Measurements from ENCODE around the gene TSPO2. TPM values are rescaled to one million over a fixed set of nuclear protein-coding genes. Genes with fewer than 3 reads are reported as not detected.
A peak's percentile ranks its signal among the peaks of the same experiment; 100 is the strongest.

TSPO2 gene
- total RNA-seq, 1 donor from 2014 or later, result not detected

DNA sequence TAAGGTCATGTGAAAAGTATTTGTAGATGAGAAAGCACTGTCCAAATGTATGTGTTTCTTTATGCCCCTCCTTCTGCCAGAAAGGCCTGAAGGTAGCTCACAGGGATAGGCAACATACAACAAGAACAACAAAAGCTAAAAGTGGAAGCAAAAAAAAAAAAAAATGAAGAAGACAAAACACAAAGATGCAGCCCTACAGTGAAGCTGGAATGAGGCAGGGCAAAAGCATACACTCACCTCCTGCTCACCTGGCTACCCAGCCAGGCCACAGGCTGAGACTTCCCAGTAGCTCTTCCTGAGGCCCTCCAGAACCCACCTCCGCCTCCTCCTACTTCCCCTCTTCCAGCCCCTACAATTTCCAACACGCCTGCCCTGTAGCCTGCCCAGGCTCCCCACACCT lies 5.7 kb upstream of the TSPO2 start:
- no peak overlapping the region for H3K4me2 ChIP-seq (ENCODE audit: low read length)
- FAIRE-seq (no peak), DNase-seq (ENCODE audit: low read depth) (no peak)
- no peak overlapping the region for H3K27ac ChIP-seq (ENCODE audit: low read depth, low read length)
- H3K27me3 ChIP-seq (ENCODE audit: insufficient read depth, low read length), result peaks cover 5% of the 10 kb centered on the region
- H3K36me3 ChIP-seq (ENCODE audit: insufficient read depth, low read length), result no peaks in the 10 kb centered on the region
- H3K9me3 Mint-ChIP-seq (ENCODE audit: unreplicated experiment), result no peaks in the 10 kb centered on the region
- H2AFZ ChIP-seq (ENCODE audit: low read depth, low read length), result no peak overlapping the region
- H3K27me3 Mint-ChIP-seq (ENCODE audit: low read depth, unreplicated experiment), result peaks cover 15% of the 10 kb centered on the region
- H3K4me3 Mint-ChIP-seq (ENCODE audit: unreplicated experiment), result no peak overlapping the region
- TF ChIP-seq EZH2 (IDR thresholded peaks at IDR 0.05; ENCODE audit: insufficient read depth, low read length), result no peak
- TF ChIP-seq, protein P1, sequence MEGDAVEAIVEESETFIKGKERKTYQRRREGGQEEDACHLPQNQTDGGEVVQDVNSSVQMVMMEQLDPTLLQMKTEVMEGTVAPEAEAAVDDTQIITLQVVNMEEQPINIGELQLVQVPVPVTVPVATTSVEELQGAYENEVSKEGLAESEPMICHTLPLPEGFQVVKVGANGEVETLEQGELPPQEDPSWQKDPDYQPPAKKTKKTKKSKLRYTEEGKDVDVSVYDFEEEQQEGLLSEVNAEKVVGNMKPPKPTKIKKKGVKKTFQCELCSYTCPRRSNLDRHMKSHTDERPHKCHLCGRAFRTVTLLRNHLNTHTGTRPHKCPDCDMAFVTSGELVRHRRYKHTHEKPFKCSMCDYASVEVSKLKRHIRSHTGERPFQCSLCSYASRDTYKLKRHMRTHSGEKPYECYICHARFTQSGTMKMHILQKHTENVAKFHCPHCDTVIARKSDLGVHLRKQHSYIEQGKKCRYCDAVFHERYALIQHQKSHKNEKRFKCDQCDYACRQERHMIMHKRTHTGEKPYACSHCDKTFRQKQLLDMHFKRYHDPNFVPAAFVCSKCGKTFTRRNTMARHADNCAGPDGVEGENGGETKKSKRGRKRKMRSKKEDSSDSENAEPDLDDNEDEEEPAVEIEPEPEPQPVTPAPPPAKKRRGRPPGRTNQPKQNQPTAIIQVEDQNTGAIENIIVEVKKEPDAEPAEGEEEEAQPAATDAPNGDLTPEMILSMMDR (IDR thresholded peaks at IDR 0.05; ENCODE audit: insufficient read depth, low read depth, low read length), result no peak
- H3K27ac Mint-ChIP-seq (ENCODE audit: unreplicated experiment), result no peak overlapping the region
- H3K4me3 ChIP-seq (ENCODE audit: insufficient read depth, low read depth, low read length), result no peak overlapping the region
- H3K4me1 Mint-ChIP-seq (ENCODE audit: low read depth, unreplicated experiment), result peaks cover 19% of the 10 kb centered on the region
- no peaks in the 10 kb centered on the region for H3K79me2 ChIP-seq (ENCODE audit: insufficient read depth, low read length)
- no peaks in the 10 kb centered on the region for H3K36me3 Mint-ChIP-seq (ENCODE audit: low read depth, unreplicated experiment)
- peaks cover 9% of the 10 kb centered on the region for H3K4me1 ChIP-seq (ENCODE audit: insufficient read depth, low read length)
- H4K20me1 ChIP-seq (ENCODE audit: insufficient read depth, low read length), result no peaks in the 10 kb centered on the region
- no peaks in the 10 kb centered on the region for H3K9me3 ChIP-seq (ENCODE audit: insufficient read depth, low read depth, low read length)
- H3K9ac ChIP-seq (ENCODE audit: low read length), result no peak overlapping the region

DNA sequence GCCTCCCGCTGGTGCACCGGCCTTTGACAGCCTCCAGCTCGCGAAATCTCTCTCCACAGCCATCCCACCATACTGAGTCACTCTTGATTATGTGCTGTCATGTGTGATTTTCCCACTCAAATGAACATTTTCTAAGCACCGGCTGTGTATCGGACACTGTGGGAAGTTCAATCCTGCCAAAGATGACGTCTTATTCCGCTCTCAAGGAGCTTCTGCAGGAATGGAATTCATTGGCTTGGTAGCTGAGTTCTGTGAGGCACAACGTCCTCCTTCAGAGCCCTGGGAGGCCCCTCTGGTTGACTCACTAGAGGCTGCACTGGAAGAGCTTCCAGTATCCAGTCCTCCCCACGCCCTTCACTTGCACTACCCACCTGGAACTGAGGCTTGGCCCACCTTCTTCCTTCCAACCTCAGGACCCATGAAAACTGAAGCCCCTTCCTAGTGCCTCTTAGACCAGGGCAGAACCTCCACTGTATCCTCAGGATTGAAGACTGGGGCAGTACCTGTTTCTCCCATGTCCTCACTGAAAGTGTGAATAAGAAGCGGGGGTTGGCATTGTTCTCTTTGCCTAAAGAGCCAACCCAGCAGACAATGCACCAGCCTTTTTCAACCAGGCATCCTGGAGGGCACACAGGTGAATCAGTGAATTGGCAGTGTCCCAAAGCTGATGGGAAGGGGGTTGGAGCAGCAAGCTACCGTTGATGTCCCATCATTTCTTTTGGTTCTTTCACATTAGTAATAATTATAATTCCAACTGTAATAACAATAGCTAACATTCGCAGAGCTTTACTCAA lies 5.0 kb upstream of the TSPO2 start:
- Histone ChIP-seq H3K9ac (ENCODE audit: low read length) (no peak overlapping the region), H3K9me3 (ENCODE audit: insufficient read depth, low read depth, low read length) (no peaks in the 10 kb centered on the region), H3K36me3 (ENCODE audit: insufficient read depth, low read length) (no peaks in the 10 kb centered on the region), H3K4me3 (ENCODE audit: insufficient read depth, low read depth, low read length) (no peak overlapping the region), H3K4me2 (ENCODE audit: low read length) (no peak overlapping the region), H3K4me1 (ENCODE audit: insufficient read depth, low read length) (peaks cover 9% of the 10 kb centered on the region), H3K27ac (ENCODE audit: low read depth, low read length) (no peak overlapping the region), H3K79me2 (ENCODE audit: insufficient read depth, low read length) (no peaks in the 10 kb centered on the region), H2AFZ (ENCODE audit: low read depth, low read length) (no peak overlapping the region), H4K20me1 (ENCODE audit: insufficient read depth, low read length) (no peaks in the 10 kb centered on the region), H3K27me3 (ENCODE audit: insufficient read depth, low read length) (peaks cover 5% of the 10 kb centered on the region)
- no peak overlapping the region for H3K4me3 Mint-ChIP-seq (ENCODE audit: unreplicated experiment)
- no peak for FAIRE-seq
- DNase-seq (ENCODE audit: low read depth), result peak; percentile 12
- H3K9me3 Mint-ChIP-seq (ENCODE audit: unreplicated experiment), result peaks cover 3% of the 10 kb centered on the region
- peaks cover 19% of the 10 kb centered on the region for H3K4me1 Mint-ChIP-seq (ENCODE audit: low read depth, unreplicated experiment)
- H3K27ac Mint-ChIP-seq (ENCODE audit: unreplicated experiment), result peak overlapping the region; percentile 48
- H3K27me3 Mint-ChIP-seq (ENCODE audit: low read depth, unreplicated experiment), result peaks cover 11% of the 10 kb centered on the region
- no peaks in the 10 kb centered on the region for H3K36me3 Mint-ChIP-seq (ENCODE audit: low read depth, unreplicated experiment)
- no peak for TF ChIP-seq EZH2 (IDR thresholded peaks at IDR 0.05; ENCODE audit: insufficient read depth, low read length)
- TF ChIP-seq, protein P1 (IDR thresholded peaks at IDR 0.05; ENCODE audit: insufficient read depth, low read depth, low read length), result no peak

DNA sequence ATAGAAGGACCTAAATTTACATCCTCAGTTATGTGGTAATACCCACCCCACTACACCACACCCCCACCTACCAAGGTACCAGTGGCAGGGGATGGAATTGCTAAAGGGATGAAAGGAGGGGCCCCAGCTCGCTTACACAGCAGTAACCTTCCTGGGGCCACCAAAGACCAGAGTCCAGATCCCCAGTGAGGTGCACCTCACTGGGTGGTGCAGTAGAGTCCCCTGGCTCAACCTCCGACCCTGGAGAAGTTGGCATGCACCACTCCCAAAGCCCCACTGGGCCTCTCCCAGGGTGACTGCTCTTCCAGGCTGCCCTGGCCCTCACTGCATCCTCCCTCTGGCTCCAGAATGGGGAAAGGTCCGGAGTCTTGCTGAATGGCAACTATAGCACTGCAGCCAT lies 4.1 kb upstream of the TSPO2 start:
- peaks cover 19% of the 10 kb centered on the region for H3K4me1 Mint-ChIP-seq (ENCODE audit: low read depth, unreplicated experiment)
- no peaks in the 10 kb centered on the region for H3K36me3 Mint-ChIP-seq (ENCODE audit: low read depth, unreplicated experiment)
- H2AFZ ChIP-seq (ENCODE audit: low read depth, low read length), result no peak overlapping the region
- H3K4me1 ChIP-seq (ENCODE audit: insufficient read depth, low read length), result peaks cover 9% of the 10 kb centered on the region
- no peak overlapping the region for H3K4me3 ChIP-seq (ENCODE audit: insufficient read depth, low read depth, low read length)
- no peak overlapping the region for H3K27ac ChIP-seq (ENCODE audit: low read depth, low read length)
- H3K27me3 ChIP-seq (ENCODE audit: insufficient read depth, low read length), result peaks cover 5% of the 10 kb centered on the region
- peaks cover 3% of the 10 kb centered on the region for H3K9me3 Mint-ChIP-seq (ENCODE audit: unreplicated experiment)
- no peak overlapping the region for H3K9ac ChIP-seq (ENCODE audit: low read length)
- no peak for DNase-seq (ENCODE audit: low read depth)
- FAIRE-seq, result no peak
- TF ChIP-seq, protein P1 (IDR thresholded peaks at IDR 0.05; ENCODE audit: insufficient read depth, low read depth, low read length), result no peak
- TF ChIP-seq EZH2 (IDR thresholded peaks at IDR 0.05; ENCODE audit: insufficient read depth, low read length), result no peak
- H3K4me2 ChIP-seq (ENCODE audit: low read length), result no peak overlapping the region
- no peaks in the 10 kb centered on the region for H3K79me2 ChIP-seq (ENCODE audit: insufficient read depth, low read length)
- no peaks in the 10 kb centered on the region for H3K36me3 ChIP-seq (ENCODE audit: insufficient read depth, low read length)
- H4K20me1 ChIP-seq (ENCODE audit: insufficient read depth, low read length), result no peaks in the 10 kb centered on the region
- H3K27ac Mint-ChIP-seq (ENCODE audit: unreplicated experiment), result no peak overlapping the region
- H3K9me3 ChIP-seq (ENCODE audit: insufficient read depth, low read depth, low read length), result no peaks in the 10 kb centered on the region
- H3K27me3 Mint-ChIP-seq (ENCODE audit: low read depth, unreplicated experiment), result peaks cover 10% of the 10 kb centered on the region
- no peak overlapping the region for H3K4me3 Mint-ChIP-seq (ENCODE audit: unreplicated experiment)
